IPS-20b (cell line): ENCODE results near the gene SBDS.
"Not testable (repeated sequence)": the region's sequence is repeated elsewhere in the genome, so short reads cannot be mapped to it uniquely, and the experiment has no call there.

ENCODE experiments used
- H3K27ac ChIP-seq: one replicate; pipeline ENCODE4 v1.5.1; 2013; ENCODE audit warnings: low read length
- H3K27me3 ChIP-seq: 2 replicates; pipeline ENCODE4 v1.6.1; 2013; ENCODE audit warnings: mild to moderate bottlenecking, low read length, inconsistent platforms; ENCODE audit not compliant: insufficient read depth
- H3K36me3 ChIP-seq: 2 replicates; pipeline ENCODE4 v1.6.1; 2013; ENCODE audit warnings: low read depth, mild to moderate bottlenecking, inconsistent platforms, low read length, moderate library complexity; ENCODE audit not compliant: insufficient read depth
- H3K4me1 ChIP-seq: 2 replicates; pipeline ENCODE4 v1.6.1; 2013; ENCODE audit warnings: mild to moderate bottlenecking, control low read depth, inconsistent platforms, low read length, moderate library complexity; ENCODE audit not compliant: insufficient read depth
- H3K4me3 ChIP-seq: 2 replicates; pipeline ENCODE4 v1.5.1; 2013; ENCODE audit warnings: mild to moderate bottlenecking, low read length, inconsistent platforms
- H3K9ac ChIP-seq: 2 replicates; pipeline ENCODE4 v1.6.1; 2013; ENCODE audit warnings: low read depth, mild to moderate bottlenecking, inconsistent platforms, low read length, moderate library complexity
- H3K9me3 ChIP-seq: 2 replicates; pipeline ENCODE4 v1.6.1; 2013; ENCODE audit warnings: mild to moderate bottlenecking, low read depth, low read length, inconsistent platforms; ENCODE audit not compliant: insufficient read depth

Gene SBDS

DNA sequence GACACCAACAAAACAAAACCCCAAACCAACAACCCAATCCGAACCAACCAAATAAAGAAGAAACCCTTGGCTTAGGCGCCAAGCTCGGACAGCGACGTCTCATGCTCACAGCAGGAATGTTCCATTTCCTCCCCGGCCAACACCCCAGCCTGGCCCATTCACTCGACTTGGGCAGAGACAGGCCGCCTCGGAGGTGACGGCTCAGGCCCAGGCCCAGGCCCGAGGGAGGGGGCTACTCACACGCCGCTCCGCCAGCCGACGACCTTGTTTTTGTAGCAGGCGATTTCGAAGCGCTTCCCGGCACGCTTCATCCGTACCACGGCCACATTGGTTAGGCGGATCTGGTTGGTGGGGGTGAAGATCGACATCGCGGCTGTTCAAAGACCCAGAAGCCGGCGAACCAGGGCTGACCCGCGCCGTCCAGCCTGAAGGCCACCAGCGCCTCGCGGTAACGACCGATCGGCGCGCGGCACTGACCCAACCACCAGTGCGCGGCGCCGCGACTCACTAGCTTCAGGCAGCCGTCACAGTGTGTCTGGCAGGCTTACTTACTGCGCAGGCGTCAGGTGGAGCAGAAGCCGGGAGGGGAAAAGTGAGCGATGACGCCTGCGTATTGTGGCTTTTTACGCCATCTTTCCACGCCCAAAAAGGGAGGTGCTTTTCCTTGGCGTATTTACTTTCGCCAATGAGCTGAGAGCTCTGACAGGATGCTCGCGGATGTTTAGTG is at the start of gene SBDS:
Gene SBDS, minus strand, starts transcription at position 537 of the 727 bp plus-strand sequence. Its CDS starts 169 bp downstream, at position 368.
- H3K4me1 ChIP-seq, H3K27me3 ChIP-seq, H3K27ac ChIP-seq, H3K9me3 ChIP-seq: not testable (repeated sequence)
- peak within 1 kb of the TSS; percentile 80; the same call in 1 of the 2 replicates for H3K9ac ChIP-seq
- peak within 1 kb of the TSS; percentile 97 for H3K4me3 ChIP-seq
- peaks cover 25% of the 10 kb centered on the region for H3K36me3 ChIP-seq

DNA sequence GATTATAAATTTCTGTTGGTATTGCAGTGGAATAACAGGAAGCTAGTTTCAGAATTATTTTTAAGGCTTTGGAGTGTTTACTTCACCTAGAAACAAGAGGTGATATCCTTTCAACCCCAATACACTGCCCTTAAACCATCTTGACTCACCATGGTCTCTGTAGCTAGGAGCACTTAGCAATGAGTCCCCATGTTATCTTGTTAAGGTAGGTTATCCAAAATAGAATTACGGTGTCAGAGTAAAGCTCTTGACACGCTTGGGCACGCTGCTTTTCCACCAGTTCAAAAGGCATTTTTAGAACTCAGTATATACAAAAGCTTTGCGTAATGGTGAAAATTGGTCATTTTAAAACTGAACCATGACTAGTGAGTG is 48.2 kb upstream of the SBDS start:
- not testable (repeated sequence) for H3K27ac ChIP-seq

DNA sequence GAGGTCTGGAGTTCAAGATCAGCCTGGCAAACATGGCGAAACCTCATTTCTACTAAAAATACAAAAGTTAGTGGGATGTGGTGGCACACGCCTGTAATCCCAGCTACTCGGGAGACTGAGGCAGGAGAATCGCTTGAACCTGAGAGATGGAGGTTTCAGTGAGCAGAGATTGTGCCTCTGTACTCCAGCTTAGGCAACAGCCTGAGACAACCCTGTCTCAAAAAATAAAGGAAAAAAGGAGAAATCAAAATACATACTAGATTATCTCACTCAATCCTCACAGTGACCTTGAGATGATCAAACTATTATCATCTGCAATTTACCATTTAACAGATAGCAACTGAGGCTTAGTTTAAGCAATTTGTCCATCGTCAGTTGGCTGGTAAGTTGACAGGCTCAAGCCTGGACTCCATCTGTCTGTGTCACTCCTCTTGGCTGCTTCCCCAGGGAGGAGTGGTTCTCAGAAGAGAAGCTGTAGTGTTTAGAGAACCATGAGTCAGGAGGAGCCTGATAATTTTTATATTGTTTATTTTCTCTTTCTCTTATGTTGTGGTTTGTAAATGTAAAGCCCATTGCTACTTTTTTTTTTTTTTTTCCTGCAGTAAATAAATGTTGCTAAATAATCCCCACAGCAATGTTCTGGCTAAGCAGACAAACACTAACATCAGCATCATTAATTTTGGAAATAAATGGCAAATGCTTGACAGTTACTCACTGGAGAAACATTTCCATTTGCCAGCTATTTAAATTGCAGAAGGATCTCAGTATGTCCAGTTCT is 47.6 kb upstream of the SBDS start:
- H3K9me3 ChIP-seq, H3K4me1 ChIP-seq, H3K36me3 ChIP-seq, H3K27me3 ChIP-seq, H3K27ac ChIP-seq, H3K9ac ChIP-seq, H3K4me3 ChIP-seq: not testable (repeated sequence)

More for the DNA sequence above, 48.2 kb upstream of the SBDS start:
- not testable (repeated sequence) for H3K36me3 ChIP-seq, H3K27me3 ChIP-seq, H3K4me3 ChIP-seq, H3K4me1 ChIP-seq, H3K9me3 ChIP-seq, H3K9ac ChIP-seq

DNA sequence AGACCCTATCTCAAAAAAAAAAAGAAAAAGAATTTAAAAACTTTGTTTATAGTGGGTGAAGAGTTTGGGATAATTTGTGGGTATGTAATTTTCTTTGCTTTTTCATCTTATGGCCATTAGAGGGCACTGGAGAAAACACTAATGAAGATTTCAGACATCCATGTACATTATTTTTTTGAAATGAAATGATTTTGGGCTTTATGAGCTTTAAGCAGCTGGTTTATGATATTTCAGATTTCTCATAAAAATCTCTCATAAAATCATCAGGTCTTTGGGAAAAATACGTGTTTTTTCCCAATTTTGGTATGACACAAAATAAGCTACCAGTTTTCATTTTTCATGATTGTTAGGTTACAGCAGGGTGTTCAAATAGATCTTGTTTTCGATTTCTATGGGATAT is 45.4 kb upstream of the SBDS start:
- H3K4me1 ChIP-seq, H3K9ac ChIP-seq, H3K27ac ChIP-seq, H3K9me3 ChIP-seq, H3K36me3 ChIP-seq, H3K27me3 ChIP-seq, H3K4me3 ChIP-seq: not testable (repeated sequence)

GRCh38 chr7:67036432-67037395 is 41.3 kb upstream of the SBDS start:
- not testable (repeated sequence) for H3K4me1 ChIP-seq, H3K9me3 ChIP-seq, H3K36me3 ChIP-seq, H3K27ac ChIP-seq, H3K27me3 ChIP-seq, H3K4me3 ChIP-seq, H3K9ac ChIP-seq

DNA sequence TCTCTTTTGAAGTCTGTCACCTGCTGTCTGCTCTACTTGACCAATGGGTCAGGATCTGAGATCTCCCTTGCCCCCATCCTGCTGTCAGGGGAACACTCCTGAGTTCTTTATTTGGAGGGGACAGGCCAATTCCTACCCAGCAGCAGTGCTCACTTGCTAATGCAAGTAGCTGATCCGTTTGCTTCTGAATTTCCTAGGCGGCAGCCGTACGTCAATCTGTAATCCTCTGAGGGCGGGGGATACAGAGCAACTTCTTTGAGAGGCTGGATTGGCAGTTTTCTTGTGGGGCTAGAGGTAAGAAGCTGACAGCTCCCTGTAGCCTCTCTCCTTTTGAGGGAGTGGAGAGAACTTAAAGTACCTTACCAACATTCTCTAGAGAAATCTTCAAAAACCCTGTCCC is 37.9 kb upstream of the SBDS start:
- Histone ChIP-seq H3K4me1 (no peaks in the 10 kb centered on the region), H3K36me3 (peaks cover 12% of the 10 kb centered on the region; the same call in 1 of the 2 replicates), H3K9me3 (0 out of 2 replicates have a peak, but pooled peaks cover 6% of the 10 kb centered on the region), H3K27me3 (no peaks in the 10 kb centered on the region), H3K4me3 (no peak overlapping the region), H3K9ac (no peak overlapping the region), H3K27ac (no peak overlapping the region)

GRCh38 chr7:67031685-67032084 is 36.3 kb upstream of the SBDS start:
- not testable (repeated sequence) for H3K4me3 ChIP-seq, H3K27me3 ChIP-seq, H3K9me3 ChIP-seq, H3K27ac ChIP-seq, H3K9ac ChIP-seq, H3K4me1 ChIP-seq
- H3K36me3 ChIP-seq = peaks cover 12% of the 10 kb centered on the region; the same call in 1 of the 2 replicates

- H3K4me1 ChIP-seq, H3K4me3 ChIP-seq, H3K27me3 ChIP-seq, H3K27ac ChIP-seq, H3K9me3 ChIP-seq, H3K9ac ChIP-seq: not testable (repeated sequence)
- peaks cover 27% of the 10 kb centered on the region for H3K36me3 ChIP-seq
These were observed 30.1 kb upstream of the SBDS start for GRCh38 chr7:67025459-67025858.

- Histone ChIP-seq H3K9me3 (no peaks in the 10 kb centered on the region), H3K27me3 (no peaks in the 10 kb centered on the region), H3K9ac (no peak overlapping the region), H3K4me1 (no peaks in the 10 kb centered on the region), H3K4me3 (no peak overlapping the region), H3K27ac (no peak overlapping the region), H3K36me3 (peaks cover 43% of the 10 kb centered on the region)
These were observed 27.1 kb upstream of the SBDS start for GRCh38 chr7:67022511-67022910.

- Histone ChIP-seq H3K4me3 (no peak overlapping the region), H3K4me1 (no peaks in the 10 kb centered on the region), H3K27me3 (no peaks in the 10 kb centered on the region), H3K36me3 (peaks cover 49% of the 10 kb centered on the region), H3K27ac (no peak overlapping the region), H3K9ac (no peak overlapping the region), H3K9me3 (no peaks in the 10 kb centered on the region)
These were observed 25.9 kb upstream of the SBDS start for GRCh38 chr7:67021260-67021659.

DNA sequence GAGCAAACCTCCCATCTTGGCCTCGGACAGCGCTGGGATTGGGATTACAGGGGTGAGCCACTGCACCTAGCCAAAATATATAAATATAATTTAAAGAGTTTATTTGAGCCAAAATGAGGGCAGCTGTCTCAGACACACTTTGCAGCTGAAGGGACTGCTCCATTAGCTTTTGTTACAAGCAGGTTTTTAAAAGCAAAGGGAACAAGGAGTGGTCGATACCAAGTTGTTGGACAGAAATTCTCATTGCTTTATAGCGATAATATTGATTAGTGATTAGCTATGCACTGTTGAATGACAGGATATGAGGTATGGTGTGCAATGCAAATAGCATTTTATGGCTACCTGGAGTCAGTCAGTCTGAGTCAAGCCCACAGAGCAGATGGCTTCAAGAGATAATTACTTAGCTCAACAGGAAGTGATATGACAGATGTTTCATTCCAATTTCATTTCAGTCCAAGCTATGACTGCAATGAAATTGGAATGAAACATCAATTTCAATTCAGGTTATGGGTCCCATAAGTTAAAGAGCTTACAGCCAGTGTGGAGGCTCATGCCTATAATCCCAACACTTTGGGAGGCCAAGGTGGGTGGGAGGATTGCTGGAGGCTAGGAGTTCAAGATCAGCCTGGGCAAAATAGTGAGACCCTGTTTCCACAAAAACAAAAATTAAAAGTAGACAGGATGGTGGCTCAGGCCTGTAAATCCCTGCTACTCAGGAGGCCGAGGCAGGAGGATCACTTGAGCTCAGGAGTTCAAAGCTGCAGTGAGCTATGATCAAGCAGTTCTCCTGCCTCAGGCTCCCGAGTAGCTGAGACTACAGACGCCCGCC is 24.4 kb upstream of the SBDS start:
- no peaks in the 10 kb centered on the region for H3K9me3 ChIP-seq
- H3K27ac ChIP-seq = no peak overlapping the region
- H3K9ac ChIP-seq = no peak overlapping the region
- H3K36me3 ChIP-seq = peaks cover 49% of the 10 kb centered on the region
- no peaks in the 10 kb centered on the region for H3K27me3 ChIP-seq
- no peak overlapping the region for H3K4me3 ChIP-seq
- H3K4me1 ChIP-seq = no peaks in the 10 kb centered on the region
